GM23338 (cell line): ENCODE measurements around the gene CRYBG3. TPM values are rescaled to one million over a fixed set of nuclear protein-coding genes. Genes with fewer than 3 reads are reported as not detected.

Experiments
- ATAC-seq: fragments of 200-7000 bp; cut with Tn5 transposase; 3 replicates; pipeline ENCODE4 v1.9.1; 2020
- DNase-seq: peaks from one replicate; pipeline ENCODE4 v3.0.0-alpha.2; 2015; ENCODE audit warnings: low spot score
- H2AFZ ChIP-seq: fragments of 200-600 bp; sonication (generic); 2 replicates; pipeline ENCODE4 v1.8.0; 2016; ENCODE audit warnings: antibody characterized with exemption, mild to moderate bottlenecking, moderate library complexity
- H3F3A ChIP-seq: fragments of 200-600 bp; sonication (generic); replicated peaks from 2 replicates; pipeline ENCODE4 v1.8.0; 2017; ENCODE audit warnings: antibody characterized with exemption, mixed run types, low read depth
- H3K27ac ChIP-seq: fragments of 200-600 bp; sonication (generic); 2 replicates; pipeline ENCODE4 v1.6.1; 2016; ENCODE audit warnings: low read depth
- H3K27me3 ChIP-seq: fragments of 200-600 bp; sonication (generic); 2 replicates; pipeline ENCODE4 v1.8.0; 2016; ENCODE audit warnings: mild to moderate bottlenecking, mixed run types, moderate library complexity; ENCODE audit not compliant: insufficient read depth
- H3K36me3 ChIP-seq: fragments of 200-600 bp; sonication (generic); 2 replicates; pipeline ENCODE4 v1.8.0; 2016; ENCODE audit warnings: mild to moderate bottlenecking; ENCODE audit not compliant: insufficient read depth
- H3K4me1 ChIP-seq: fragments of 200-600 bp; sonication (generic); 2 replicates; pipeline ENCODE4 v1.8.0; 2016; ENCODE audit warnings: mild to moderate bottlenecking, moderate library complexity; ENCODE audit not compliant: insufficient read depth
- H3K4me2 ChIP-seq: fragments of 200-600 bp; sonication (generic); 2 replicates; pipeline ENCODE4 v1.7.1; 2017; ENCODE audit warnings: mixed run types
- H3K4me3 ChIP-seq: fragments of 200-600 bp; sonication (generic); 2 replicates; pipeline ENCODE4 v1.6.1; 2016; ENCODE audit warnings: mixed run types
- H3K79me2 ChIP-seq: fragments of 200-600 bp; sonication (generic); replicated peaks from 2 replicates; pipeline ENCODE4 v1.8.0; 2017; ENCODE audit warnings: mild to moderate bottlenecking; ENCODE audit not compliant: insufficient read depth
- H3K9me2 ChIP-seq: fragments of 200-600 bp; sonication (generic); 2 replicates; pipeline ENCODE4 v1.8.0; 2017; ENCODE audit not compliant: insufficient read depth
- H4K20me1 ChIP-seq: fragments of 200-600 bp; sonication (generic); replicated peaks from 2 replicates; pipeline ENCODE4 v1.8.0; 2017; ENCODE audit warnings: mild to moderate bottlenecking; ENCODE audit not compliant: insufficient read depth
- H3K27ac Mint-ChIP-seq: 2 replicates; pipeline ENCODE4 v1.8.0; 2020; ENCODE audit warnings: inconsistent platforms, mild to moderate bottlenecking, moderate library complexity, mixed read lengths
- H3K27me3 Mint-ChIP-seq: 3 replicates; pipeline ENCODE4 v1.8.0; 2022; ENCODE audit warnings: low read depth, mild to moderate bottlenecking, moderate library complexity, mixed read lengths, inconsistent platforms; ENCODE audit not compliant: insufficient read depth, poor library complexity
- H3K36me3 Mint-ChIP-seq: 3 replicates; pipeline ENCODE4 v1.8.0; 2021; ENCODE audit warnings: low read depth, mild to moderate bottlenecking, inconsistent platforms, moderate library complexity, mixed read lengths
- H3K4me1 Mint-ChIP-seq: 3 replicates; pipeline ENCODE4 v1.8.0; 2020; ENCODE audit warnings: mild to moderate bottlenecking, inconsistent platforms, mixed read lengths
- H3K4me3 Mint-ChIP-seq: 3 replicates; pipeline ENCODE4 v1.8.0; 2021; ENCODE audit warnings: moderate library complexity, mild to moderate bottlenecking, inconsistent platforms, mixed read lengths
- H3K9me3 Mint-ChIP-seq: 3 replicates; pipeline ENCODE4 v1.8.0; 2020; ENCODE audit warnings: moderate library complexity, mild to moderate bottlenecking, inconsistent platforms, mixed read lengths
- CREB1 ChIP-seq: fragments of 250-450 bp; sonication (Bioruptor Pico); IDR thresholded peaks from 2 replicates; pipeline ENCODE4 v1.5.0; 2020; ENCODE audit warnings: low read depth, mild to moderate bottlenecking, moderate library complexity
- EZH2 ChIP-seq: fragments of 200-600 bp; sonication (generic); IDR thresholded peaks from one replicate; pipeline ENCODE4 v1.8.0; 2017; ENCODE audit warnings: antibody characterized with exemption, mild to moderate bottlenecking, low read depth; ENCODE audit not compliant: unreplicated experiment
- EZH2phosphoT487 ChIP-seq: fragments of 200-600 bp; sonication (generic); IDR thresholded peaks from one replicate; pipeline ENCODE4 v1.8.1; 2018; ENCODE audit warnings: antibody characterized with exemption; ENCODE audit not compliant: unreplicated experiment
- NANOG ChIP-seq: IDR thresholded peaks from 2 replicates; pipeline ENCODE4 v1.6.1; 2016; ENCODE audit warnings: antibody characterized with exemption, borderline replicate concordance
- POLR2AphosphoS5 ChIP-seq: IDR thresholded peaks from 2 replicates; pipeline ENCODE4 v1.6.1; 2016; ENCODE audit warnings: antibody characterized with exemption, low read depth
- ZNF114 ChIP-seq: fragments of 250-450 bp; sonication (Bioruptor Pico); IDR thresholded peaks from 2 replicates; pipeline ENCODE4 v1.5.0; 2020; ENCODE audit warnings: mild to moderate bottlenecking, moderate library complexity
- ZNF331 ChIP-seq: fragments of 250-450 bp; sonication (Bioruptor Pico); IDR thresholded peaks from 2 replicates; pipeline ENCODE4 v1.5.0; 2020; ENCODE audit warnings: low read depth, mild to moderate bottlenecking, moderate library complexity
- polyA plus RNA-seq: library from polyadenylated mRNA; unstranded; fragments of >200 nt; fragmentation: Nextera tagmentation; extraction: Ambion mirVana; gene quantifications from 2 replicates; pipeline ENCODE4 v1.2.1, GENCODE V29; 2016
- total RNA-seq: library from RNA; depleted of rRNA; stranded (reverse); fragments of >200 nt; shearing (Covaris generic); gene quantifications from 2 replicates; pipeline ENCODE4 v1.2.3, GENCODE V29; 2014
- TF ChIP-seq, protein P1 (sequence below): IDR thresholded peaks from one replicate; pipeline ENCODE4 v1.6.1; 2018; ENCODE audit warnings: antibody characterized with exemption; ENCODE audit not compliant: unreplicated experiment
- TF ChIP-seq, protein P2 (sequence below): fragments of 250-450 bp; sonication (Bioruptor Pico); IDR thresholded peaks from 2 replicates; pipeline ENCODE4 v1.5.0; 2020; ENCODE audit warnings: mild to moderate bottlenecking, moderate library complexity
- TF ChIP-seq, protein P3 (sequence below), 2 experiments: fragments of 200-600 bp in 1 of 2; sonication (generic) in 1 of 2; conservative IDR thresholded peaks; 2 replicates each; pipeline versions ENCODE4 v1.5.1 to v1.6.1; 2016 to 2017; ENCODE audit warnings: antibody characterized with exemption in 2 of 2, low read depth in 2 of 2, mild to moderate bottlenecking in 2 of 2, moderate library complexity in 1 of 2

Gene CRYBG3
- total and polyA plus RNA-seq, 2 experiments from 2014 or later = 2.3 to 8.9 TPM

DNA sequence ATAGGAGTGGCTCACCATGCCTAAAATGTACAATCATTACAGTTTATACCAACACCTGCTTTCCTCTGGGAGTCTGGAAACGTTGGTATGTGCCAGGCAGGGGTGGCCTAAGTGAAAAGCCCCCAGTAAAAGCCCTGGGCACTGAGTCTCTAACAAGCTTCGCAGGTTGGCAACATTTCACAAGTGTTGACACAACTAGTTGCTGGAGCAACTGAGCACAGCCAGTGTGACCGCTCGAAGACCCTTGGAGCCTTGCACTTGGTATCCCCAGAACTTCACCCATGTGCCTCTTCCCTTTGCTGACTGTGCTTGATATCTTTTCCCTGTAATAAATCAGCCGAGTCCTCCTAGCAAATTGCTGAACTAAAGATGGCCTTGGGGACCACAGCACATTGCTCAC lies 147.7 kb downstream of the CRYBG3 start (continued):
- TF ChIP-seq, protein P1, sequence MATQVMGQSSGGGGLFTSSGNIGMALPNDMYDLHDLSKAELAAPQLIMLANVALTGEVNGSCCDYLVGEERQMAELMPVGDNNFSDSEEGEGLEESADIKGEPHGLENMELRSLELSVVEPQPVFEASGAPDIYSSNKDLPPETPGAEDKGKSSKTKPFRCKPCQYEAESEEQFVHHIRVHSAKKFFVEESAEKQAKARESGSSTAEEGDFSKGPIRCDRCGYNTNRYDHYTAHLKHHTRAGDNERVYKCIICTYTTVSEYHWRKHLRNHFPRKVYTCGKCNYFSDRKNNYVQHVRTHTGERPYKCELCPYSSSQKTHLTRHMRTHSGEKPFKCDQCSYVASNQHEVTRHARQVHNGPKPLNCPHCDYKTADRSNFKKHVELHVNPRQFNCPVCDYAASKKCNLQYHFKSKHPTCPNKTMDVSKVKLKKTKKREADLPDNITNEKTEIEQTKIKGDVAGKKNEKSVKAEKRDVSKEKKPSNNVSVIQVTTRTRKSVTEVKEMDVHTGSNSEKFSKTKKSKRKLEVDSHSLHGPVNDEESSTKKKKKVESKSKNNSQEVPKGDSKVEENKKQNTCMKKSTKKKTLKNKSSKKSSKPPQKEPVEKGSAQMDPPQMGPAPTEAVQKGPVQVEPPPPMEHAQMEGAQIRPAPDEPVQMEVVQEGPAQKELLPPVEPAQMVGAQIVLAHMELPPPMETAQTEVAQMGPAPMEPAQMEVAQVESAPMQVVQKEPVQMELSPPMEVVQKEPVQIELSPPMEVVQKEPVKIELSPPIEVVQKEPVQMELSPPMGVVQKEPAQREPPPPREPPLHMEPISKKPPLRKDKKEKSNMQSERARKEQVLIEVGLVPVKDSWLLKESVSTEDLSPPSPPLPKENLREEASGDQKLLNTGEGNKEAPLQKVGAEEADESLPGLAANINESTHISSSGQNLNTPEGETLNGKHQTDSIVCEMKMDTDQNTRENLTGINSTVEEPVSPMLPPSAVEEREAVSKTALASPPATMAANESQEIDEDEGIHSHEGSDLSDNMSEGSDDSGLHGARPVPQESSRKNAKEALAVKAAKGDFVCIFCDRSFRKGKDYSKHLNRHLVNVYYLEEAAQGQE = no peak
- no peak for TF ChIP-seq NANOG
- TF ChIP-seq EZH2 = no peak
- TF ChIP-seq CREB1 (CRISPR knock-in tag) = no peak

DNA sequence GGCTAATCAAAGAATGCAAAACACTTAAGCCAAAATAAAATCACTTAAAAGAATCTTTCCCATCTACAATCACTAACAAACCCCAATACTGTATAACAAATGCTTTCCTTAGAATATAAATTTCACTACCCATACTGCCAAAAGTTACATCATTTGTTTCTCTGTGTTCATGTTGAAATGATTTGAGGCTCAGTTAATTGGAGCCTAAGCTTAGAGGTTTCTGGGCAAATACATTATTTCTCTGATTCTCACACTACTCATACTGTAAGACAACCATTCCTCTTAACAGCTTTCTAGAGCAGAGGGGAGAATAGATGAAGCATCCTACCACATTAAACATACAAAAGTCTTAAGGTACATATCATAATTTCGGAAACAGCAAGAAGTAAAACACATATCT lies 148.3 kb downstream of the CRYBG3 start:
- Histone ChIP-seq H3K79me2 (peaks cover 4% of the 10 kb centered on the region; the same call in 1 of the 2 replicates), H3K4me2 (no peak overlapping the region), H3K4me3 (no peak overlapping the region), H3K27ac (no peak overlapping the region), H3F3A (no peaks in the 10 kb centered on the region), H4K20me1 (no peaks in the 10 kb centered on the region; the same call in 1 of the 2 replicates), H3K9me2 (0 out of 2 replicates have a peak, but pooled peaks cover 3% of the 10 kb centered on the region), H3K27me3 (peaks cover 14% of the 10 kb centered on the region), H2AFZ (no peak overlapping the region), H3K4me1 (no peaks in the 10 kb centered on the region; the same call in 1 of the 2 replicates), H3K36me3 (no peaks in the 10 kb centered on the region)
- peaks cover 29% of the 10 kb centered on the region for H3K4me1 Mint-ChIP-seq
- H3K4me3 Mint-ChIP-seq = 0 out of 3 replicates have a peak overlapping the region, but pooled peaks have one; percentile 86
- no peak overlapping the region for H3K27ac Mint-ChIP-seq
- ATAC-seq = no peak
- DNase-seq = no peak
- 0 out of 3 replicates have a peak, but pooled peaks cover 3% of the 10 kb centered on the region for H3K36me3 Mint-ChIP-seq
- no peaks in the 10 kb centered on the region for H3K9me3 Mint-ChIP-seq
- H3K27me3 Mint-ChIP-seq = peaks cover 16% of the 10 kb centered on the region
- TF ChIP-seq CREB1 (CRISPR knock-in tag) = no peak
- TF ChIP-seq ZNF331 (CRISPR knock-in tag) = no peak
- TF ChIP-seq POLR2AphosphoS5 = no peak
- TF ChIP-seq EZH2phosphoT487 = no peak
- TF ChIP-seq EZH2 = no peak
- TF ChIP-seq, protein P2, sequence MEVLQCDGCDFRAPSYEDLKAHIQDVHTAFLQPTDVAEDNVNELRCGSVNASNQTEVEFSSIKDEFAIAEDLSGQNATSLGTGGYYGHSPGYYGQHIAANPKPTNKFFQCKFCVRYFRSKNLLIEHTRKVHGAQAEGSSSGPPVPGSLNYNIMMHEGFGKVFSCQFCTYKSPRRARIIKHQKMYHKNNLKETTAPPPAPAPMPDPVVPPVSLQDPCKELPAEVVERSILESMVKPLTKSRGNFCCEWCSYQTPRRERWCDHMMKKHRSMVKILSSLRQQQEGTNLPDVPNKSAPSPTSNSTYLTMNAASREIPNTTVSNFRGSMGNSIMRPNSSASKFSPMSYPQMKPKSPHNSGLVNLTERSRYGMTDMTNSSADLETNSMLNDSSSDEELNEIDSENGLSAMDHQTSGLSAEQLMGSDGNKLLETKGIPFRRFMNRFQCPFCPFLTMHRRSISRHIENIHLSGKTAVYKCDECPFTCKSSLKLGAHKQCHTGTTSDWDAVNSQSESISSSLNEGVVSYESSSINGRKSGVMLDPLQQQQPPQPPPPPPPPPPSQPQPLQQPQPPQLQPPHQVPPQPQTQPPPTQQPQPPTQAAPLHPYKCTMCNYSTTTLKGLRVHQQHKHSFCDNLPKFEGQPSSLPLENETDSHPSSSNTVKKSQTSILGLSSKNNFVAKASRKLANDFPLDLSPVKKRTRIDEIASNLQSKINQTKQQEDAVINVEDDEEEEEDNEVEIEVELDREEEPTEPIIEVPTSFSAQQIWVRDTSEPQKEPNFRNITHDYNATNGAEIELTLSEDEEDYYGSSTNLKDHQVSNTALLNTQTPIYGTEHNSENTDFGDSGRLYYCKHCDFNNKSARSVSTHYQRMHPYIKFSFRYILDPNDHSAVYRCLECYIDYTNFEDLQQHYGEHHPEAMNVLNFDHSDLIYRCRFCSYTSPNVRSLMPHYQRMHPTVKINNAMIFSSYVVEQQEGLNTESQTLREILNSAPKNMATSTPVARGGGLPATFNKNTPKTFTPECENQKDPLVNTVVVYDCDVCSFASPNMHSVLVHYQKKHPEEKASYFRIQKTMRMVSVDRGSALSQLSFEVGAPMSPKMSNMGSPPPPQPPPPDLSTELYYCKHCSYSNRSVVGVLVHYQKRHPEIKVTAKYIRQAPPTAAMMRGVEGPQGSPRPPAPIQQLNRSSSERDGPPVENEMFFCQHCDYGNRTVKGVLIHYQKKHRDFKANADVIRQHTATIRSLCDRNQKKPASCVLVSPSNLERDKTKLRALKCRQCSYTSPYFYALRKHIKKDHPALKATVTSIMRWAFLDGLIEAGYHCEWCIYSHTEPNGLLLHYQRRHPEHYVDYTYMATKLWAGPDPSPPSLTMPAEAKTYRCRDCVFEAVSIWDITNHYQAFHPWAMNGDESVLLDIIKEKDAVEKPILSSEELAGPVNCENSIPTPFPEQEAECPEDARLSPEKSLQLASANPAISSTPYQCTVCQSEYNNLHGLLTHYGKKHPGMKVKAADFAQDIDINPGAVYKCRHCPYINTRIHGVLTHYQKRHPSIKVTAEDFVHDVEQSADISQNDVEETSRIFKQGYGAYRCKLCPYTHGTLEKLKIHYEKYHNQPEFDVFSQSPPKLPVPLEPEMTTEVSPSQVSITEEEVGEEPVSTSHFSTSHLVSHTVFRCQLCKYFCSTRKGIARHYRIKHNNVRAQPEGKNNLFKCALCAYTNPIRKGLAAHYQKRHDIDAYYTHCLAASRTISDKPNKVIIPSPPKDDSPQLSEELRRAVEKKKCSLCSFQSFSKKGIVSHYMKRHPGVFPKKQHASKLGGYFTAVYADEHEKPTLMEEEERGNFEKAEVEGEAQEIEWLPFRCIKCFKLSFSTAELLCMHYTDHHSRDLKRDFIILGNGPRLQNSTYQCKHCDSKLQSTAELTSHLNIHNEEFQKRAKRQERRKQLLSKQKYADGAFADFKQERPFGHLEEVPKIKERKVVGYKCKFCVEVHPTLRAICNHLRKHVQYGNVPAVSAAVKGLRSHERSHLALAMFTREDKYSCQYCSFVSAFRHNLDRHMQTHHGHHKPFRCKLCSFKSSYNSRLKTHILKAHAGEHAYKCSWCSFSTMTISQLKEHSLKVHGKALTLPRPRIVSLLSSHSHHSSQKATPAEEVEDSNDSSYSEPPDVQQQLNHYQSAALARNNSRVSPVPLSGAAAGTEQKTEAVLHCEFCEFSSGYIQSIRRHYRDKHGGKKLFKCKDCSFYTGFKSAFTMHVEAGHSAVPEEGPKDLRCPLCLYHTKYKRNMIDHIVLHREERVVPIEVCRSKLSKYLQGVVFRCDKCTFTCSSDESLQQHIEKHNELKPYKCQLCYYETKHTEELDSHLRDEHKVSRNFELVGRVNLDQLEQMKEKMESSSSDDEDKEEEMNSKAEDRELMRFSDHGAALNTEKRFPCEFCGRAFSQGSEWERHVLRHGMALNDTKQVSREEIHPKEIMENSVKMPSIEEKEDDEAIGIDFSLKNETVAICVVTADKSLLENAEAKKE (CRISPR knock-in tag) = no peak
- no peak for TF ChIP-seq NANOG
- TF ChIP-seq ZNF114 (CRISPR knock-in tag) = no peak
- TF ChIP-seq, protein P3, sequence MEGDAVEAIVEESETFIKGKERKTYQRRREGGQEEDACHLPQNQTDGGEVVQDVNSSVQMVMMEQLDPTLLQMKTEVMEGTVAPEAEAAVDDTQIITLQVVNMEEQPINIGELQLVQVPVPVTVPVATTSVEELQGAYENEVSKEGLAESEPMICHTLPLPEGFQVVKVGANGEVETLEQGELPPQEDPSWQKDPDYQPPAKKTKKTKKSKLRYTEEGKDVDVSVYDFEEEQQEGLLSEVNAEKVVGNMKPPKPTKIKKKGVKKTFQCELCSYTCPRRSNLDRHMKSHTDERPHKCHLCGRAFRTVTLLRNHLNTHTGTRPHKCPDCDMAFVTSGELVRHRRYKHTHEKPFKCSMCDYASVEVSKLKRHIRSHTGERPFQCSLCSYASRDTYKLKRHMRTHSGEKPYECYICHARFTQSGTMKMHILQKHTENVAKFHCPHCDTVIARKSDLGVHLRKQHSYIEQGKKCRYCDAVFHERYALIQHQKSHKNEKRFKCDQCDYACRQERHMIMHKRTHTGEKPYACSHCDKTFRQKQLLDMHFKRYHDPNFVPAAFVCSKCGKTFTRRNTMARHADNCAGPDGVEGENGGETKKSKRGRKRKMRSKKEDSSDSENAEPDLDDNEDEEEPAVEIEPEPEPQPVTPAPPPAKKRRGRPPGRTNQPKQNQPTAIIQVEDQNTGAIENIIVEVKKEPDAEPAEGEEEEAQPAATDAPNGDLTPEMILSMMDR (conservative IDR thresholded peaks at IDR 0.05; ENCODE audit: low read depth in 2 of 2) = no peak
